Suprapubic skin (tissue), 4 donors: ENCODE data around the gene STX4. TPM values are rescaled to one million over a fixed set of nuclear protein-coding genes. Genes with fewer than 3 reads are reported as not detected.

Experiments used
- DNase-seq, 2 donors: peaks; one replicate each; pipeline ENCODE4 v3.0.0-alpha.2; 2019; ENCODE audit warnings: low spot score in 2 of 2
- H3K27ac ChIP-seq: fragments of 200-600 bp; sonication (generic); one replicate; pipeline ENCODE4 v1.5.1; 2019
- H3K27me3 ChIP-seq: fragments of 200-600 bp; sonication (generic); one replicate; pipeline ENCODE4 v1.5.1; 2019
- H3K36me3 ChIP-seq: fragments of 200-600 bp; sonication (generic); one replicate; pipeline ENCODE4 v1.5.1; 2019
- H3K4me1 ChIP-seq: fragments of 200-600 bp; sonication (generic); one replicate; pipeline ENCODE4 v1.5.1; 2019
- H3K4me3 ChIP-seq: fragments of 200-600 bp; sonication (generic); one replicate; pipeline ENCODE4 v1.5.1; 2019; ENCODE audit warnings: mild to moderate bottlenecking
- H3K9me3 ChIP-seq: fragments of 200-600 bp; sonication (generic); one replicate; pipeline ENCODE4 v1.5.1; 2019
- EP300 ChIP-seq: sonication (generic); formaldehyde crosslinking; IDR thresholded peaks from one replicate; pipeline ENCODE4 v1.6.1; 2017; ENCODE audit warnings: antibody characterized with exemption
- POLR2A ChIP-seq, 2 donors: fragments of 450-650 bp; IDR thresholded peaks; one replicate each; pipeline ENCODE4 v1.6.1; 2017; ENCODE audit warnings: antibody characterized with exemption in 2 of 2, mild to moderate bottlenecking in 2 of 2, moderate library complexity in 2 of 2
- POLR2AphosphoS5 ChIP-seq, 3 donors: sonication (generic); formaldehyde crosslinking; IDR thresholded peaks; one replicate each; pipeline ENCODE4 v1.6.1; 2017; ENCODE audit warnings: antibody characterized with exemption in 3 of 3
- WGBS: methylation state at CpG from one replicate; pipeline ENCODE4 v1.1.5; 2018; 5-methylcytosine and 5-hydroxymethylcytosine counted together
- total RNA-seq, 4 donors: library from RNA; depleted of rRNA; stranded (reverse); fragments of >200 nt; gene quantifications; one replicate each; pipeline ENCODE4 v1.1.0, GENCODE V29; 2016
- TF ChIP-seq, protein P1 (sequence below), 2 donors: fragments of 200-600 bp in 1 of 2; fragments of 450-650 bp in 1 of 2; sonication (generic) in 1 of 2; IDR thresholded peaks; one replicate each; pipeline ENCODE4 v1.5.1; 2016 to 2019; ENCODE audit warnings: antibody characterized with exemption in 2 of 2, mild to moderate bottlenecking in 1 of 2, moderate library complexity in 1 of 2

The STX4 gene
- total RNA-seq, 4 donors from 2014 or later: 32.5 to 118 (median 47.8) TPM

DNA sequence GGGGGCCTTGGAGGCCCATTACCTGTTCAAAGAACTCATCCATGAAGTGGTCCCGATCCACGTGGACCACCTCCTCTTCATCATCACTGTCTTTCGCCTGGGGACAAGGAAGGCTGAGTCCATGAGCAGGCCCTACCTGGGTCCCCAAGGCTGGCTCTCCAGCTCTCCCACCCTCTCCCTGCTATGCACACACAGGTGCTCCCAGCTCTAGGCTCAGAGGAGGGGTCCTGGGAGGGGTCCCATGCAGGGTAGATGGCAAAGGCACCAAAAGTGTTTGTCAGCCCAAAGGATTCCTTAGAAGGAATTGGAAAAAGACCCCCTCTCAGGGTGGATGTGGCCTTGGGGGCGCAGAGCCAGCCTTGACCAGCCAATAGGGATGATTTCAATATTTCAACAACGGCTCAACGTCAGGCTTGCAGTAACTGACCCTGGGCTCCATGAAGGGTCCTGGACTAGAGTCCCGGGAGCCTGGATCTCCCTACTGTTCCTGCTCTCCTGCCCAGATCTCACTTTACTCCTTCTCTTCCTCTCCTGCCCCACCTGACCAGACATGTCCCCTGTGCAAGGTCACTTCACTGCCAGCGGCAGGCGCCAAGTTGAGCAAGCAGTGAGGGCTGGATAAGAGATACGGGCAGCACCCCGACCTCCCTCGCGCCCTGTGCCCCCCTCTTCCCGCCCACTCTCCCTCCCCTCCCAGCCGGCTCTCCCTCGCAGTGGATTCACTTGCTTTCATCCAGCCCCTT, 31.7 kb upstream of the STX4 start:
- DNase-seq: no peak
- H3K4me3 ChIP-seq: peak overlapping the region; percentile 21
- peak overlapping the region; percentile 62 for H3K27ac ChIP-seq
- no peaks in the 10 kb centered on the region for H3K9me3 ChIP-seq
- 44% methylated on average over 16 of the region's 16 CpGs for WGBS
- no peaks in the 10 kb centered on the region for H3K27me3 ChIP-seq
- TF ChIP-seq EP300 (no peak), POLR2AphosphoS5 (IDR thresholded peaks at IDR 0.05) (no peak), POLR2A (IDR thresholded peaks at IDR 0.05) (no peak)
- TF ChIP-seq, protein P1, sequence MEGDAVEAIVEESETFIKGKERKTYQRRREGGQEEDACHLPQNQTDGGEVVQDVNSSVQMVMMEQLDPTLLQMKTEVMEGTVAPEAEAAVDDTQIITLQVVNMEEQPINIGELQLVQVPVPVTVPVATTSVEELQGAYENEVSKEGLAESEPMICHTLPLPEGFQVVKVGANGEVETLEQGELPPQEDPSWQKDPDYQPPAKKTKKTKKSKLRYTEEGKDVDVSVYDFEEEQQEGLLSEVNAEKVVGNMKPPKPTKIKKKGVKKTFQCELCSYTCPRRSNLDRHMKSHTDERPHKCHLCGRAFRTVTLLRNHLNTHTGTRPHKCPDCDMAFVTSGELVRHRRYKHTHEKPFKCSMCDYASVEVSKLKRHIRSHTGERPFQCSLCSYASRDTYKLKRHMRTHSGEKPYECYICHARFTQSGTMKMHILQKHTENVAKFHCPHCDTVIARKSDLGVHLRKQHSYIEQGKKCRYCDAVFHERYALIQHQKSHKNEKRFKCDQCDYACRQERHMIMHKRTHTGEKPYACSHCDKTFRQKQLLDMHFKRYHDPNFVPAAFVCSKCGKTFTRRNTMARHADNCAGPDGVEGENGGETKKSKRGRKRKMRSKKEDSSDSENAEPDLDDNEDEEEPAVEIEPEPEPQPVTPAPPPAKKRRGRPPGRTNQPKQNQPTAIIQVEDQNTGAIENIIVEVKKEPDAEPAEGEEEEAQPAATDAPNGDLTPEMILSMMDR (IDR thresholded peaks at IDR 0.05): no peak
- no peaks in the 10 kb centered on the region for H3K36me3 ChIP-seq
- H3K4me1 ChIP-seq: peaks cover 48% of the 10 kb centered on the region

- Histone ChIP-seq H3K27me3 (no peaks in the 10 kb centered on the region), H3K36me3 (no peaks in the 10 kb centered on the region), H3K27ac (peak overlapping the region; percentile 62), H3K9me3 (no peaks in the 10 kb centered on the region), H3K4me3 (peak overlapping the region; percentile 21), H3K4me1 (peaks cover 43% of the 10 kb centered on the region)
- WGBS: 30% methylated on average over 9 of the region's 10 CpGs
- TF ChIP-seq, protein P1 (IDR thresholded peaks at IDR 0.05): no peak
- no peak for TF ChIP-seq EP300
- TF ChIP-seq POLR2AphosphoS5 (IDR thresholded peaks at IDR 0.05): peak in 1 of 3 donors; percentile 24
- TF ChIP-seq POLR2A (IDR thresholded peaks at IDR 0.05): no peak
- DNase-seq: no peak
Measured at GRCh38 chr16:31002250-31002700, 31.1 kb upstream of the STX4 start.

DNA sequence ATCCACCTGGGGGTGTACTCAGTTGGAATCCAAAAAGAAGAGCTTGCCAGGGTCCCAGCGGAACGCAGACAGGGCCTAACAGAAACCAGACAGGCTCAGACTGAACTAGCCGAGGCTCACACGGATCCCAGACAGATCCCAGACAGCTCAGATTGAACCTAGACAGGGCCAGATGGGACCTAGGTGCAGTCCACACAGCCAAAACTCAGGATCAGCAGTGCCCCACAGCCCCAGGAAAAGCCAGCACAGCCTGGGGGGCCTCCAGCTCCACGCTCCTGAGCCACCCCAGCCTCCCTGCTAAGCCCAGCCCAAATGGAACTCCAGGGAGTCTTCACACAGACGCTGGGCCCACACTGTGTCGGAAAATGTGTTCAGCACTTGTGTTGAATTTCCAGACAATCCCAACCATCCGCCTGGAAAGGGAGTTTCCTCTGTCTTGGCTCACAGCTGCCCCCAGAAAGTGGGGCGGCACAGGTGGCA, 30.5 kb upstream of the STX4 start:
- peak overlapping the region; percentile 62 for H3K27ac ChIP-seq
- H3K36me3 ChIP-seq: no peaks in the 10 kb centered on the region
- DNase-seq: no peak
- 80% methylated on average over 2 of the region's 9 CpGs for WGBS
- peaks cover 37% of the 10 kb centered on the region for H3K4me1 ChIP-seq
- no peaks in the 10 kb centered on the region for H3K9me3 ChIP-seq
- no peak overlapping the region for H3K4me3 ChIP-seq
- no peaks in the 10 kb centered on the region for H3K27me3 ChIP-seq
- TF ChIP-seq POLR2A (IDR thresholded peaks at IDR 0.05): no peak

DNA sequence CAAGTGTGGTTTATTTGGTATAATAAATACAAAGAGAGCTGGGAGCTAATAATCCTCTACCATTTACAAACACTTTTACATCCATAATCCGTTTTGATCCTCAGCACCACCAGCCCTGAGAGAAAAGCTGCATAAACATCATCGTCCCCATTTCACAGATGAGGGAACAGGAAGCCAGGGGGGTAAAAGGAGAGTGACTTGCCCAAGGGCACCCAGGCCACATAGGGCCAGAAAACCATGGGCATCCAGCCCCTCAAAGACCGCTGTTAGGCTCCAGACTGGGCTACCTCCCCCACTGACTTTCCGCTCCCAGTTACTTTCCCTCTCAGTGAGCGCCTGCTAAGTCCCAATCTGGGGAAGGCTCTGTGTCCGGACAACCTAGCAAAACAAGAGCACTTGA, 29.6 kb upstream of the STX4 start:
- Histone ChIP-seq H3K9me3 (no peaks in the 10 kb centered on the region), H3K4me1 (peaks cover 29% of the 10 kb centered on the region), H3K36me3 (no peaks in the 10 kb centered on the region), H3K27ac (no peak overlapping the region), H3K27me3 (peaks cover 5% of the 10 kb centered on the region), H3K4me3 (no peak overlapping the region)
- TF ChIP-seq EP300 (no peak), POLR2A (IDR thresholded peaks at IDR 0.05) (no peak), POLR2AphosphoS5 (IDR thresholded peaks at IDR 0.05) (no peak)
- TF ChIP-seq, protein P1 (IDR thresholded peaks at IDR 0.05): no peak
- DNase-seq: no peak
- 89% methylated on average over 6 of the region's 6 CpGs for WGBS

- Histone ChIP-seq H3K4me3 (no peak overlapping the region), H3K9me3 (no peaks in the 10 kb centered on the region), H3K4me1 (peaks cover 23% of the 10 kb centered on the region), H3K27ac (no peak overlapping the region), H3K36me3 (no peaks in the 10 kb centered on the region), H3K27me3 (peaks cover 13% of the 10 kb centered on the region)
- no peak for DNase-seq
- WGBS: 76% methylated on average over 2 of the region's 2 CpGs
- TF ChIP-seq EP300 (no peak), POLR2A (IDR thresholded peaks at IDR 0.05) (no peak), POLR2AphosphoS5 (IDR thresholded peaks at IDR 0.05) (no peak)
- TF ChIP-seq, protein P1 (IDR thresholded peaks at IDR 0.05): no peak
Measured at GRCh38 chr16:31004658-31005057, 28.7 kb upstream of the STX4 start.
